ENCODE data around the gene PRLR.

DNA sequence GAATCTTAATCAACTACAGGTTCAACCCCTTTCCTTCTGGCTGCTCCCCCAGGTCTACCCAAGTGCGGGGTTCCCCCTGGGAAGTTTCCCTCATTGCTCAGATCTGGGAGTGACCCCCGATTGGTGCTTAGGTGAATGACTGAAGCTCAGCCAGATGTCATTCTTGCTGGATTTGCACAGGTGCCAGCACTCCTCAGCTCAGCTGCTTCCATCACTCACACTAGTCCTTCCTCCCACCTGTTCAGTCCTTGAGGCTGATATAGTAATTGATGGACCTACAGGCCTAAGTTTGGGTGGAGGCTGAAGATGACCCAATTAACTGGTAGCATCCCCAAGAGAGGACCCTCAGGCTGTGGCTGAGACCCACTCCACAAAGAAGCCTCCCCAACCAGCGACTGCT, 32.9 kb downstream of the PRLR start:
- TF ChIP-seq POLR2A (IDR thresholded peaks at IDR 0.05; ENCODE audit: extremely low read depth, insufficient read length), result no peak
- TF ChIP-seq, protein P1, sequence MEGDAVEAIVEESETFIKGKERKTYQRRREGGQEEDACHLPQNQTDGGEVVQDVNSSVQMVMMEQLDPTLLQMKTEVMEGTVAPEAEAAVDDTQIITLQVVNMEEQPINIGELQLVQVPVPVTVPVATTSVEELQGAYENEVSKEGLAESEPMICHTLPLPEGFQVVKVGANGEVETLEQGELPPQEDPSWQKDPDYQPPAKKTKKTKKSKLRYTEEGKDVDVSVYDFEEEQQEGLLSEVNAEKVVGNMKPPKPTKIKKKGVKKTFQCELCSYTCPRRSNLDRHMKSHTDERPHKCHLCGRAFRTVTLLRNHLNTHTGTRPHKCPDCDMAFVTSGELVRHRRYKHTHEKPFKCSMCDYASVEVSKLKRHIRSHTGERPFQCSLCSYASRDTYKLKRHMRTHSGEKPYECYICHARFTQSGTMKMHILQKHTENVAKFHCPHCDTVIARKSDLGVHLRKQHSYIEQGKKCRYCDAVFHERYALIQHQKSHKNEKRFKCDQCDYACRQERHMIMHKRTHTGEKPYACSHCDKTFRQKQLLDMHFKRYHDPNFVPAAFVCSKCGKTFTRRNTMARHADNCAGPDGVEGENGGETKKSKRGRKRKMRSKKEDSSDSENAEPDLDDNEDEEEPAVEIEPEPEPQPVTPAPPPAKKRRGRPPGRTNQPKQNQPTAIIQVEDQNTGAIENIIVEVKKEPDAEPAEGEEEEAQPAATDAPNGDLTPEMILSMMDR (IDR thresholded peaks at IDR 0.05; ENCODE audit: low read depth, low read length), result no peak
- TF ChIP-seq, protein P2, sequence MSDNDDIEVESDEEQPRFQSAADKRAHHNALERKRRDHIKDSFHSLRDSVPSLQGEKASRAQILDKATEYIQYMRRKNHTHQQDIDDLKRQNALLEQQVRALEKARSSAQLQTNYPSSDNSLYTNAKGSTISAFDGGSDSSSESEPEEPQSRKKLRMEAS (IDR thresholded peaks at IDR 0.05; ENCODE audit: low read depth, low read length), result no peak

Measured in NB4 (cell line).